GM19468 (cell line): ENCODE results near the gene ITPR2.

Experiments
- ATAC-seq: cut with Tn5 transposase; IDR thresholded peaks from one replicate; pipeline ENCODE4 v1.9.1; 2021; ENCODE audit warnings: mild to moderate bottlenecking, moderate library complexity, moderate number of reproducible peaks; ENCODE audit not compliant: unreplicated experiment; ENCODE audit errors: extremely low read depth

ITPR2 gene

GRCh38 chr12:26825459-26826016 is 7.5 kb downstream of the ITPR2 start:
- ATAC-seq: no peak

GRCh38 chr12:26823390-26823789 is 9.6 kb downstream of the ITPR2 start:
- no peak for ATAC-seq

- ATAC-seq: no peak
These were observed 11.0 kb downstream of the ITPR2 start for GRCh38 chr12:26822026-26822425.

- no peak for ATAC-seq
These were observed 11.7 kb downstream of the ITPR2 start for GRCh38 chr12:26821212-26821701.

- ATAC-seq: no peak
These were observed 14.4 kb downstream of the ITPR2 start for GRCh38 chr12:26818636-26819035.

- ATAC-seq: no peak
These were observed 14.8 kb downstream of the ITPR2 start for GRCh38 chr12:26818201-26818600.

GRCh38 chr12:26817183-26817591 is 15.8 kb downstream of the ITPR2 start:
- ATAC-seq: no peak

GRCh38 chr12:26813812-26814211 is 19.2 kb downstream of the ITPR2 start:
- ATAC-seq: no peak

GRCh38 chr12:26810330-26810729 is 22.7 kb downstream of the ITPR2 start:
- ATAC-seq: no peak

- ATAC-seq: no peak
These were observed 23.2 kb downstream of the ITPR2 start for GRCh38 chr12:26809611-26810285.

- no peak for ATAC-seq
These were observed 24.1 kb downstream of the ITPR2 start for GRCh38 chr12:26808766-26809476.

GRCh38 chr12:26807292-26807691 is 25.7 kb downstream of the ITPR2 start:
- no peak for ATAC-seq

GRCh38 chr12:26806556-26806955 is 26.4 kb downstream of the ITPR2 start:
- no peak for ATAC-seq

- ATAC-seq: no peak
These were observed 27.5 kb downstream of the ITPR2 start for GRCh38 chr12:26805401-26805971.

- ATAC-seq: no peak
These were observed 29.4 kb downstream of the ITPR2 start for GRCh38 chr12:26803552-26803951.

GRCh38 chr12:26801486-26801885 is 31.5 kb downstream of the ITPR2 start:
- no peak for ATAC-seq

- ATAC-seq: no peak
These were observed 32.1 kb downstream of the ITPR2 start for GRCh38 chr12:26800858-26801257.

- no peak for ATAC-seq
These were observed 32.6 kb downstream of the ITPR2 start for GRCh38 chr12:26800347-26800746.

GRCh38 chr12:26799741-26800140 is 33.3 kb downstream of the ITPR2 start:
- no peak for ATAC-seq

- no peak for ATAC-seq
These were observed 34.4 kb downstream of the ITPR2 start for GRCh38 chr12:26798640-26799039.

GRCh38 chr12:26798023-26798422 is 35.0 kb downstream of the ITPR2 start:
- peak; percentile 50 for ATAC-seq
